Ectodermal cell (in vitro differentiated cells): ENCODE results near the gene SALL4.
"Not testable (repeated sequence)": the region's sequence is repeated elsewhere in the genome, so short reads cannot be mapped to it uniquely, and the experiment has no call there.

ENCODE experiments used
- H3K27ac ChIP-seq: 2 replicates; pipeline ENCODE4 v1.7.0; 2013; ENCODE audit warnings: mild to moderate bottlenecking, low read depth, low read length; ENCODE audit not compliant: insufficient read depth, poor library complexity, severe bottlenecking
- H3K27me3 ChIP-seq: 2 replicates; pipeline ENCODE4 v1.7.0; 2013; ENCODE audit warnings: mild to moderate bottlenecking, low read length; ENCODE audit not compliant: insufficient read depth, control insufficient read depth, poor library complexity, severe bottlenecking
- H3K36me3 ChIP-seq: one replicate; pipeline ENCODE4 v1.7.0; 2013; ENCODE audit warnings: low read length; ENCODE audit not compliant: control insufficient read depth, insufficient read depth
- H3K4me1 ChIP-seq: one replicate; pipeline ENCODE4 v1.7.0; 2013; ENCODE audit warnings: low read length; ENCODE audit not compliant: control insufficient read depth, insufficient read depth
- H3K4me3 ChIP-seq: 2 replicates; pipeline ENCODE4 v1.7.0; 2013; ENCODE audit warnings: low read depth, low read length, control low read depth; ENCODE audit not compliant: insufficient read depth
- H3K9me3 ChIP-seq: 2 replicates; pipeline ENCODE4 v1.7.0; 2013; ENCODE audit warnings: mild to moderate bottlenecking, low read length, moderate library complexity; ENCODE audit not compliant: control insufficient read depth
- WGBS, 2 experiments: methylation state at CpG; one replicate each; pipeline ENCODE4 v1.1.7; 2013; ENCODE audit warnings: missing lambda C conversion rate in 2 of 2; 5-methylcytosine and 5-hydroxymethylcytosine counted together

Gene SALL4

DNA sequence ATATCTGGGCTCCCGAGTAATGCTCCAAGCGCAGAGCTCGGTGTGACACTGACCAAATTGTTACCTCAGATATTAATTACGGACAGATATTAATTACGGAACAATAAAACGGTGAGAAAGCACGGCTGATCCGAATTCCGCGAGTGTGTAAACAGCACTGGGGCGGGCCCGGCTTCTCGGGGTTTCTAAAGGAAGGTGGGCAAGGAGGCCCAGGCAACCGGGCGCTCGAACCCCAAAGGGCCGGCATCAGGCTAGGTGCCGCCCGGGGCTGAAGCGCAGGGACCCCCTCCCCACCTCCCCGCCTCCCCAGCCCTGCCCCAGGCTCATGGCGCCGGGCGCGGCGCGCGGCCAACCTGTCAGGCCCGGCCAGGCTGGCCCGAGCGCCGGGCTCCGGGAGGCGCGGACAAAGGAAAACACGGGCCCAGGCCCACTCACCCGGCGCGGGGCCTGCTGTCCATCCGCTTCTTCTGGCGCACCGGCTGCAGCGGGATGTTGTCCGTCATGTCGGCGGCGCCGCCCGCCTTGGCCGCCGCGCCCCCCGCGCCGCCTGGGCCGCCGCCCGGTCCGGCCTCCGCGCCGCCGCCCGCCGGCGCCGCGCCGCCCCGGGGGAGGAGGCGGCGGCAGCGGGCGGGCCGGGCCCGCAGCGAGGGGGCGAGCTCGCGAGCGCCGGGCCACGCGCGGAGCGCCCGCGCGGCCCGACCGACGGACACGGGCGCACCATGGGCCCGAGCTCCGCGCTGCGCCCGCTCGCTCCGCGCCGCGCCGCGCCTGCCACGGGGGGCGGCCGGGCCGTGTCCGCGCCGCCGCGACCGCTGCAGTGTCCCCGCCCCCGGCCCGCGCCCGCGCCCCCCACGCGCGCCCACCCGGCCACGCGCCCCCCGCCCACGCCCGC lies 34.2 kb downstream of the SALL4 start, which contains the start of gene ATP9A:
Gene ATP9A, minus strand, starts transcription at position 524 of the 892 bp plus-strand sequence. Its CDS starts 21 bp downstream, at position 503.
- Histone ChIP-seq H3K9me3 (no peaks in the 10 kb centered on the region), H3K4me3 (peak within 1 kb of the TSS; percentile 54), H3K27me3 (peaks cover 14% of the 10 kb centered on the region), H3K36me3 (no peaks in the 10 kb centered on the region), H3K27ac (peak within 1 kb of the TSS; percentile 36), H3K4me1 (no peaks in the 10 kb centered on the region)
- 1 to 3% methylated on average over 117 to 131 of the region's 131 CpGs for WGBS, 2 experiments

DNA sequence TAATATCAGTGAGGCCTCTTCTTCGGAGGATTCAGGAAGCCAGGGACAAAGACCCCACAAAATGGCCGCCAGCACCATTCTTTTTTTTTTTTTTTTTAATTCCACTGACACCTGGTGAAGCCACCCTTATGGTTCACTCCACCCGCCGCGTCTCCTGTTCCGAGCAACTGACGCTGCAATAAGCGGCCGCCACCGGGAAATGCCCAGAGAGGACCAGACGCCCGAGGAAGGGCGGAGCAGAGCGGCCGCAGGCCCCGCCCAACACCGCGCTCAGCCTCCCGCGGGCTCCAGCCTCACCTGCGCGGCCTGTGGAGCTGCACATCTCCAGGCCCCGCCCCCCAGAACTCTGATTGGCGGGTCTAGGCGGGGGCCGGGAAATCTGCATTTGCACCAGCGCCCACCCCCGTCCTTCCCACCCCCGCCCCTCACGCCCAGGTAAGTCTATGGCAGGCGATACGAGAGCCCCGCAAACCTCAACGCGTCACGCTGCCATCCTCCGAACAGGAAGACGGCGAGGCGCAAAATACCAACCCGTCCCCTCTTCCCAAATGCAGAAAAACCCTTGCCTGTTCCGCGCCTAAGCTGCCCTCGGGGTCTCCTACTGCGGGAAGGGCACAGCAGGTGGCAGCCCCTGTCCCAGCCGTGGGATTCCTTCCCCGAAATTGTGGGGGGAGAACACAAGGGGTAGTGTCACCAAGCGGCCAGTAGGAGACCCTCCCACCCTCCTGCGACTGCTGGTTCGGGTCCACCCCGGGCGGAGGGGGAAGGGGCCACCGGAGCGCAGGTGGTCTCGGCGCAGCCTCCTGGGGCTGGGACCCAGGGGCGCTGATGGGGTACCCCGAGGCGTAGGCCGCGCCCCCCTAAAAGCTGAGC lies 35.1 kb downstream of the SALL4 start:
- no peaks in the 10 kb centered on the region for H3K4me1 ChIP-seq
- peaks cover 14% of the 10 kb centered on the region for H3K27me3 ChIP-seq
- H3K9me3 ChIP-seq = no peaks in the 10 kb centered on the region
- WGBS, 2 experiments = 2% methylated on average over 60 to 61 of the region's 61 CpGs
- no peaks in the 10 kb centered on the region for H3K36me3 ChIP-seq
- H3K27ac ChIP-seq = peak overlapping the region; percentile 36
- peak overlapping the region; percentile 54 for H3K4me3 ChIP-seq

DNA sequence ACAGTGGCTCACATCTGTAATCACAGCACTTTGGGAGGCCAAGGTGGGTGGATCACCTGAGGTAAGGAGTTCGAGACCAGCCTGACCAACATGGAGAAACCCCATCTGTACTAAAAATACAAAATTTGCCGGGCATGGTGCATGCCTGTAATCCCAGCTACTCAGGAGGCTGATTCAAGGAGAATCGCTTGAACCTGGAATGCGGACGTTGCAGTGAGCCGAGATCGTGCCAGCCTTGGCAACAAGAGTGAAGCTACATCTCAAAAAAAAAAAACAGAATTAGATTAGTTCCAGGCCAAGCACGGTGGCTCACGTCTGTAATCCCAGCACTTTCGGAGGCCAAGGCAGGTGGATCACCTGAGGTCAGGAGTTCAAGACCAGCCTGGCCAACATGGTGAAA lies 36.9 kb downstream of the SALL4 start:
- peaks cover 14% of the 10 kb centered on the region for H3K27me3 ChIP-seq
- H3K4me3 ChIP-seq, H3K36me3 ChIP-seq, H3K4me1 ChIP-seq, H3K27ac ChIP-seq, H3K9me3 ChIP-seq: not testable (repeated sequence)
- 90 to 93% methylated on average over 10 of the region's 10 CpGs for WGBS, 2 experiments

DNA sequence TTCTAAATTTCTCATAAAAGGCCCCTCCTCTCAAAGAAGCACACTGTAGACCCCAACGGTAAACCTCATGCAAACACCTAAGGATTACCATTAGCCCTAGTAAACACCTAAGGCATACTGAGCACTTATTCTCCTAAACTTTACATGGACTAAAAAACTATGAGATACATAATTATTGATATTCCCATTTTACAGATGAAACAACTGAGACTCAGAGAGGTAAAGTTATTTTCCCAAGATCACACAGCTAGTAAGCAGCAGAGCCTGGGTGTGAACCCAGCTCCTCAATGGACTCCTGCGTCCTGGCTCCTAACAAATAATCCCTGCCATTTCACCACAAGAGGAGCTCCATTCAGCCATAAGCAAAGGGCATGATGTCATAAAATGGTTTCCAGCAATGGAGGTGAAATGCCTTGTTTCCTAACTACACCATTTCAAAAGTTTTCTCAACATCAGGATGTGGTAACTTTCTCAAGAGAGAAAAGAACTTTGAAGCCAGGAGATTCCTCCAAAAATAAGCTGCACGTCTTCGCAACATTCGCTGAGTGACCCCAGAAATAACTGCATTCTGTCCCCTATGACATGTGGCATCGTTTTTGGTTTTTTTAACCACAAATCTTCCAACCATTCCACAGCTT lies 38.2 kb downstream of the SALL4 start:
- Histone ChIP-seq H3K27me3 (peaks cover 14% of the 10 kb centered on the region), H3K4me3 (no peak overlapping the region)
- WGBS, 2 experiments = 96 to 97% methylated on average over 6 of the region's 6 CpGs

DNA sequence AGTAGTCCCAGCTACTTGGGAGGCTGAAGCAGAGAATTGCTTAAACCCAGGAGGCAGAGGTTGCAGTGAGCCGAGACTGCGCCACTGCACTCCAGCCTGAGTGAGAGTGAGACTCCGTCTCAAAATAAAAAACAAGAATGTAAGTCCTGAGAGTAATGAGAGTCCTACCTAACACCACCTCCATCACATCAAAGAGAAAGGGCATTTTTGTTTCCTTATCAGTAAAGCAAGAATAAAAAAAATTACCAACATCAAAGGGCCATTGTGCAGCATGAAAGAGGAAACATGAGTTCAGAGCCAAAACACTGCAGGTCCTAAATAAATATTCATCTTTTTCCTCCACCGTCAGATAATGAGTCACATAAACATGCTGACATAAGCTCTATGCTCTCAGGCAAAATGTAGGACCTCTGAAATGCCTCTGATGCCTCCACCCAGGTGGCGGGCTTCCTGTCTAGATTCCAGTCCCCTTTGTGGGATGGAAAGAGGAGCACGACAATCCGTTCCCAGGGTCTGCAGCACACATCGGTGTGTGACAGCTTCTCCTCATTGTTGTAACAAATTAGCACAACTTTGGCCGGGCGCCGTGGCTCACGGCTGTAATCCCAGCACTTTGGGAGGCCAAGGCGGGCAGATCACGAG lies 41.3 kb downstream of the SALL4 start:
- Histone ChIP-seq H3K36me3 (no peaks in the 10 kb centered on the region), H3K9me3 (no peaks in the 10 kb centered on the region), H3K27ac (no peak overlapping the region), H3K4me3 (no peak overlapping the region), H3K4me1 (no peaks in the 10 kb centered on the region), H3K27me3 (no peaks in the 10 kb centered on the region)
- WGBS, 2 experiments = 70 to 71% methylated on average over 14 of the region's 14 CpGs

More for the DNA sequence above, 38.2 kb downstream of the SALL4 start:
- no peaks in the 10 kb centered on the region for H3K9me3 ChIP-seq
- H3K4me1 ChIP-seq = no peaks in the 10 kb centered on the region
- no peaks in the 10 kb centered on the region for H3K36me3 ChIP-seq
- no peak overlapping the region for H3K27ac ChIP-seq

DNA sequence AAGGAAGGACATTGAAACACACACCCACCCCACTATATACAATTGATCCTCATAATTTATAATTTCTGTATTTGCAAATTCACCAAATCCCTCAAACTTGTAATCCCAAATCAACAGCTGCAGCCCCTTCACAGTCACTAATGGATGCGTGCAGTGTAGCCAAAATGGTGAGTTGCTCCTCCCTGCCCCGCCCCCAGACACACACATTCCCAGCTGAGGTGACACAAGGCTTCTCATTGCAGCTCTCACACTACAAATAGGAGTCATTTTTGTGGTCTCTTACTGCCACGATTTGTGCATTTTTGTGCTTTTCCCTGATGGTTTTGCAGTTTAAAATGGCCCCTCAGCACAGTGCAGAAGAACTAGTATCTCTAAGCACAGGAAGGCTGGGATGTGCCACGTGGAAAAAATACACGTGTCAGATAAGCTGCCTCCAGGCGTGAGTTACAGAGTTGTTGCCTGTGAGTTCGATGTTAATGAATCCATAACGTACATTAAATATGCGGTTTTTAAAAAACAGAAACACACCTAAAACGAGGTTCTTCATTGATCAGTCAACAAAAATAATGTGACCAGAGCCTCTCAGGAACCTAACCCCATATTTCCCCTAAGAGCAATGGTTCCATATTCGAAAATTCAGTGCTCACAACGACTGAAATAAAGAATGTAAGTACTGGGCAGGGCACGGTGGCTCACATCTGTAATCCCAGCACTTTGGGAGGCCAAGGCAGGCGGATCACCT lies 42.4 kb downstream of the SALL4 start:
- H3K27ac ChIP-seq = no peak overlapping the region
- H3K27me3 ChIP-seq = no peaks in the 10 kb centered on the region
- no peaks in the 10 kb centered on the region for H3K4me1 ChIP-seq
- H3K36me3 ChIP-seq = no peaks in the 10 kb centered on the region
- WGBS, 2 experiments = 91 to 93% methylated on average over 14 of the region's 14 CpGs
- no peaks in the 10 kb centered on the region for H3K9me3 ChIP-seq
- H3K4me3 ChIP-seq = no peak overlapping the region

DNA sequence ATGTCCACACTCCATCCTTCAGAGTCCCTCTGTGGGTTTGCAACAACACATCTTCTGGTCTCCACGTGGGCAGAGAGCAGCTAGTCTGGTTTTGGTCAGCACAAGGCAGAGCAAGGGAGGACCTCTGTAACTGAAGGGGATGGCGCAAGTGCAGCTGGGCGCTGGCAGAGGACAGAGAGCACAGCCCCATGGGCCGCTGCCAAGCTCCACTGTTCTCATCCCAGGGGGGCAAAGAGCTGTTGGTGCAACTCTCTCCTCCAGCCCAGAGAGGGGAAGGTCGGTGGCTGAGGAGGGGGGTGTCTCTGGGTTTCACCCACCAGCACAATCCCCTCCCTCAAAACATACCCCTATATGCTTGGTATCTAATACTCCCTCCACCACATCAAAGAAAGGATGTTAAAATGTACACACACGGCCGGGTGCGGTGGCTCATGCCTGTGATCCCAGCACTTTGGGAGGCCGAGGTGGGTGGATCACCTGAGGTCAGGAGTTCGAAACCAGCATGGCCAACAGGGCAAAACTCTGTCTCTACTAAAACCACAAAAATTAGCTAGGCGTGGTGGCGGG lies 43.3 kb downstream of the SALL4 start:
- Histone ChIP-seq H3K4me3 (no peak overlapping the region), H3K36me3 (no peaks in the 10 kb centered on the region), H3K27ac (no peak overlapping the region), H3K4me1 (no peaks in the 10 kb centered on the region), H3K27me3 (no peaks in the 10 kb centered on the region), H3K9me3 (no peaks in the 10 kb centered on the region)
- WGBS, 2 experiments = 88 to 90% methylated on average over 12 of the region's 12 CpGs

DNA sequence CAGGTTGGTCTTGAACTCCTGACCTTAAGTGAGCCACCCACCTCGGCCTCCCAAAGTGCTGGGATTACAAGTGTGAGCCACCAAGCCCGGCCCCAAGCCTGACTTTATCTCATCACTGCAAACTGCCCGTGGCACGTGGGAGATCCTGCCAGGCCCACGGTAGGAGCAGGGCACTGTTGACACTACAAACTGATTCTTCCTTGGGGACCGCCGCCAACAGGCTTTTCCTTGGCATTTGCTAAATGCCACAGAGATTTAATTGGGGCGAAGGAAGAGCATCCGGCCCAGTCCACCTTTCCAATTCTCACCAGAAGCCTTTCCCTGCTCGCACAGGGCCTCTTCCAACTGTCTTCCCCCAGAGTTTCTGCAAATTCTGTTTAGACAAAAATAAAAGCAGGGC lies 45.1 kb downstream of the SALL4 start:
- 92 to 95% methylated on average over 10 of the region's 10 CpGs for WGBS, 2 experiments
- Histone ChIP-seq H3K27me3 (no peaks in the 10 kb centered on the region), H3K27ac (no peak overlapping the region), H3K4me3 (no peak overlapping the region), H3K4me1 (no peaks in the 10 kb centered on the region), H3K9me3 (no peaks in the 10 kb centered on the region), H3K36me3 (no peaks in the 10 kb centered on the region)

DNA sequence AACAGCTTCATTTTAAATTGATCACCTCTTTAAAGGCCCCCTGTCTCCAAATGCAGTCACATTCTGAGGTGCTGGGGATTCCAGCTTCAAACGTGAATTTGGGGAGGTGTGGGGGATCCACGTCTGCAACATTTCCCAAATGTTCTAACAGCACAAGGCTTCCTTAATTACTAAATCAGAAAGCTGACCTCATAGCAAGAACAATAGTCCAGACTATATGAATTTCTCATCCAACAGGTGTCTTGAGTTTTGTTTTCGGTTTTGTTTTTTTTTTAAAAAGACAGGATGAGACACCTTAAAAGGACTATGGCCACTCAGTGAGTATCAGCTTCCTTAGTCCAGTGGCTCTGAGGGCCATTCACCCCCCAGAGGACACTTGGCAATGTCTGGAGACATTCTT lies 45.7 kb downstream of the SALL4 start:
- Histone ChIP-seq H3K4me1 (no peaks in the 10 kb centered on the region), H3K9me3 (no peaks in the 10 kb centered on the region), H3K27ac (no peak overlapping the region), H3K4me3 (no peak overlapping the region), H3K36me3 (no peaks in the 10 kb centered on the region), H3K27me3 (no peaks in the 10 kb centered on the region)
- WGBS, 2 experiments = 82 to 96% methylated on average over 3 of the region's 3 CpGs
